Amniotic stem cell (primary cell): ENCODE results near the gene ZNF727.
"Not testable (repeated sequence)": the region's sequence is repeated elsewhere in the genome, so short reads cannot be mapped to it uniquely, and the experiment has no call there.

Source experiments
- DNase-seq: peaks from one replicate; lab custom pipeline; 2025; lab: John Stamatoyannopoulos, UW

The ZNF727 gene

GRCh38 chr7:64045301-64046040 lies at the start of gene ZNF727:
TSS of gene ZNF727 (plus strand) at chr7:64045434. CDS start at chr7:64045622, 188 bp downstream.
- DNase-seq, result no peak

GRCh38 chr7:63998549-63998948 lies 46.7 kb upstream of the ZNF727 start, which contains the start of gene ZNF722:
TSS of gene ZNF722 (plus strand) at chr7:63998849. CDS start at chr7:63998962, 113 bp downstream.
- no peak for DNase-seq

- not testable (repeated sequence) for DNase-seq
Measured at GRCh38 chr7:64015496-64015895, 29.7 kb upstream of the ZNF727 start.

- DNase-seq, result no peak
Measured at GRCh38 chr7:64035388-64035787, 9.8 kb upstream of the ZNF727 start.

GRCh38 chr7:64037095-64037494 lies 8.1 kb upstream of the ZNF727 start:
- no peak for DNase-seq

- DNase-seq, result no peak
Measured at GRCh38 chr7:64046041-64046389, 781 bp downstream of the ZNF727 start.

GRCh38 chr7:64077837-64078698 lies 32.8 kb downstream of the ZNF727 start:
- DNase-seq, result not testable (repeated sequence)

- DNase-seq, result no peak
Measured at GRCh38 chr7:64078699-64078994, 33.4 kb downstream of the ZNF727 start.

GRCh38 chr7:64087501-64087900 lies 42.3 kb downstream of the ZNF727 start:
- DNase-seq, result no peak

- DNase-seq, result not testable (repeated sequence)
Measured at GRCh38 chr7:64088863-64089262, 43.6 kb downstream of the ZNF727 start.
